ENCODE results near the gene STRAP.

STRAP gene

DNA sequence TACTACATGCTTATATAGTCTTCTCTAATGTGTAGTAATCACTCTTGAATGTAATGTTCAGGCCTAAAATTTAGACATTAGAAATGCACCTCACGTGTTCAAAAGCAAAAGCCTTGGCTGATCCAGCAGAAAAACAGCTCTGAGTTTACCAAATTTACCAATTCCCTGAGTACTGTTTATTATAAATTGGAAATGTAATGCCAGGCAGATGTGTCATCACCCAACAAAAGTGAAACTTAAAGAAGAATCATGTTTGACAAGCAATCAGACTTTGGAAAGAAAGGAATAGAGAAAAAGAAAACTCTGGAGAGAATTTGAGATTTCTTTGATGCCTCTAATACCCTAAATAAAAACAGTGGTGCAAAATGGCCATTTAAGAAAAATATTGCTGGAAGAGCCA lies 26.5 kb upstream of the STRAP start:
- no peak overlapping the region for H3K4me3 ChIP-seq (ENCODE audit: low read depth, low read length)
- DNase-seq (ENCODE audit: low read depth), result no peak
- TF ChIP-seq CTCF (IDR thresholded peaks at IDR 0.05; ENCODE audit: insufficient read depth, low read depth, low read length, missing control alignments), result no peak

DNA sequence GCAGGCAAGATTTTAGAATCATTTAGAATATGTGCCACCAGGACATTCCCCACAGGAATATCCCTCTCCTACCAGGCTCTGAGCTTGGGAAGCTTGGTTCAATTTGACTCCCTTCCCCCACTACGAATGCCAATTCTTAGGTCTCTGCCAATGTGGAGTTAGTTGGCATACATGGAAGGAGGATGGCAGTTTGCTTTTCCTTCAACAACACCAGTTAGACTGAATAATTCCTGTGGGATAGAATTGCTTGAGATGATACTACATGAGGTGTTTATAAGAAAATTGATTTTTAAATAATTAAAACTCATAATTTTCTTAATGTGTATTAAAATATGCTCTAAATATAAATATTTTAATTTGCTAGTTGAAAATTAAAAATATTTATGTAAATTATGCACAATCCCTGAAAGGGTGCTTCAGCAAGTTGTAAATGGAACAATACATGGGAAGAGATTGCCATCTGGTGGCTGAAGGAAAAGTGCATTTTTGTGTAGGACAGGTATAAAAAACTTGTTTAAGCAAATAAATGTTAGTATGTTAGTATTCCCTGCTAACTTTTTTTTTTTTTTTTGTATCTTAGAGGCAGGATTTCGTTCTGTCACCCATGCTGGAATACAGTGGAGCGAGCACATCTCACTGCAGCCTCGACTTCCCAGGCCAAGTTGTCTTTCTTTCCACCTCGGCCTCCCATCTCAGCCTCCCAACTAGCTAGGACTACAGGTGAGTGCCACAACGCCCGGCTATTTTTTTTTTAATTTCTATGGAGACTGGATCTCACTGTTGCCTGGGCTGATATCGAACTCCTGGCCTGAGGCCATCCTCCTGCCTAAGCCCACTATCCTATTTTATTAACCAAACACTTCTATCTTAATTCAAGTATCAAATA lies 25.8 kb upstream of the STRAP start:
- peak; percentile 63 for TF ChIP-seq CTCF (IDR thresholded peaks at IDR 0.05; ENCODE audit: insufficient read depth, low read depth, low read length, missing control alignments)
- DNase-seq (ENCODE audit: low read depth), result peak; percentile 72
- no peak overlapping the region for H3K4me3 ChIP-seq (ENCODE audit: low read depth, low read length)

DNA sequence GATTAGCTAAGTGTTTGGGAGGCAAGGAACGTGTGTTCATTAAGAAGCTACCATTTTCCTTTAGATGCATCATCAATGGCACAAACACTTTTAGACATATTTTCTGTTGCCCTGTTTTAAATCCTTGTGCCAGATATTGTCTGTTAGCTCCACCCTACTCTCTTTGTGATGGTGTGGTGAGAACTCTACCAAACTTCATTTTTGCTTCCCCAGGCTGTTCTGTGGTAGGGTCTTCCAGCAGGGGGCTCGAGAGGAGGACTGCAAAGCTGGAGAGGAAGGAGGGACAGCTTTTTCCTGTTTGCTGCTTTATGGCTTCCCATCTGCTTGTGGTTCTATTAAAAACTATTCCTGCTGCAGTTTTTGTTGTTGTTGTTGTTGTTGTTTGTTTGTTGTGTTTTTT lies 23.8 kb upstream of the STRAP start:
- DNase-seq (ENCODE audit: low read depth), result no peak
- H3K4me3 ChIP-seq (ENCODE audit: low read depth, low read length), result no peak overlapping the region
- TF ChIP-seq CTCF (IDR thresholded peaks at IDR 0.05; ENCODE audit: insufficient read depth, low read depth, low read length, missing control alignments), result no peak

- TF ChIP-seq CTCF (IDR thresholded peaks at IDR 0.05; ENCODE audit: insufficient read depth, low read depth, low read length, missing control alignments), result no peak
- no peak for DNase-seq (ENCODE audit: low read depth)
- H3K4me3 ChIP-seq (ENCODE audit: low read depth, low read length), result no peak overlapping the region
Measured at GRCh38 chr12:15859116-15859515, 23.1 kb upstream of the STRAP start.

GRCh38 chr12:15861404-15861803 lies 20.8 kb upstream of the STRAP start:
- no peak for DNase-seq (ENCODE audit: low read depth)
- no peak for TF ChIP-seq CTCF (IDR thresholded peaks at IDR 0.05; ENCODE audit: insufficient read depth, low read depth, low read length, missing control alignments)
- no peak overlapping the region for H3K4me3 ChIP-seq (ENCODE audit: low read depth, low read length)

GRCh38 chr12:15862840-15863239 lies 19.3 kb upstream of the STRAP start:
- TF ChIP-seq CTCF (IDR thresholded peaks at IDR 0.05; ENCODE audit: insufficient read depth, low read depth, low read length, missing control alignments), result no peak
- no peak overlapping the region for H3K4me3 ChIP-seq (ENCODE audit: low read depth, low read length)
- no peak for DNase-seq (ENCODE audit: low read depth)

DNA sequence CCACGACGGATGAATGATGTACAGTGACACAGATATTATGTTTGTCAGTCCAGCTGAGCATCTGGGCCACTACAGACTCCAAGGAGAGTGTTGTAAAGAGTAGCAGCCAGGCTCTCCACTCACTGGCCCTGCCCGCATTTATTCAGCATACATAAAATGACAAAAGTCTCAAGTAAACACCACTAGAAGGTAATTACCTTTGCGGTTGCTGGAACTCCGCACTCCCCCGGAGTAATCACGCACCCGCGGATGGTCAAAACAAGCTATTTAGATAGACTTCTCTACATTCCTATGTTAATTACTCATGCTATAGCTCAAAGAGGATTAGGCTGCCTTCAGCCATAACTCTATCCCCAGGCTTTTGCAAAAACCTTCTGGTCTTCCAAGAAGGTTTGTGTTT lies 18.8 kb upstream of the STRAP start:
- no peak for TF ChIP-seq CTCF (IDR thresholded peaks at IDR 0.05; ENCODE audit: insufficient read depth, low read depth, low read length, missing control alignments)
- H3K4me3 ChIP-seq (ENCODE audit: low read depth, low read length), result no peak overlapping the region
- no peak for DNase-seq (ENCODE audit: low read depth)
